Suprapubic skin (tissue), 4 donors: ENCODE measurements around the gene POC1A. TPM values are rescaled to one million over a fixed set of nuclear protein-coding genes. Genes with fewer than 3 reads are reported as not detected.

ENCODE experiments used
- DNase-seq, 2 donors: peaks; one replicate each; pipeline ENCODE4 v3.0.0-alpha.2; 2019; ENCODE audit warnings: low spot score in 2 of 2
- H3K27ac ChIP-seq: fragments of 200-600 bp; sonication (generic); one replicate; pipeline ENCODE4 v1.5.1; 2019
- H3K27me3 ChIP-seq: fragments of 200-600 bp; sonication (generic); one replicate; pipeline ENCODE4 v1.5.1; 2019
- H3K36me3 ChIP-seq: fragments of 200-600 bp; sonication (generic); one replicate; pipeline ENCODE4 v1.5.1; 2019
- H3K4me1 ChIP-seq: fragments of 200-600 bp; sonication (generic); one replicate; pipeline ENCODE4 v1.5.1; 2019
- H3K4me3 ChIP-seq: fragments of 200-600 bp; sonication (generic); one replicate; pipeline ENCODE4 v1.5.1; 2019; ENCODE audit warnings: mild to moderate bottlenecking
- H3K9me3 ChIP-seq: fragments of 200-600 bp; sonication (generic); one replicate; pipeline ENCODE4 v1.5.1; 2019
- EP300 ChIP-seq: sonication (generic); formaldehyde crosslinking; IDR thresholded peaks from one replicate; pipeline ENCODE4 v1.6.1; 2017; ENCODE audit warnings: antibody characterized with exemption
- POLR2A ChIP-seq, 2 donors: fragments of 450-650 bp; IDR thresholded peaks; one replicate each; pipeline ENCODE4 v1.6.1; 2017; ENCODE audit warnings: antibody characterized with exemption in 2 of 2, mild to moderate bottlenecking in 2 of 2, moderate library complexity in 2 of 2
- POLR2AphosphoS5 ChIP-seq, 3 donors: sonication (generic); formaldehyde crosslinking; IDR thresholded peaks; one replicate each; pipeline ENCODE4 v1.6.1; 2017; ENCODE audit warnings: antibody characterized with exemption in 3 of 3
- WGBS: methylation state at CpG from one replicate; pipeline ENCODE4 v1.1.5; 2018; 5-methylcytosine and 5-hydroxymethylcytosine counted together
- total RNA-seq, 4 donors: library from RNA; depleted of rRNA; stranded (reverse); fragments of >200 nt; gene quantifications; one replicate each; pipeline ENCODE4 v1.1.0, GENCODE V29; 2016
- TF ChIP-seq, protein P1 (sequence below), 2 donors: fragments of 200-600 bp in 1 of 2; fragments of 450-650 bp in 1 of 2; sonication (generic) in 1 of 2; IDR thresholded peaks; one replicate each; pipeline ENCODE4 v1.5.1; 2016 to 2019; ENCODE audit warnings: antibody characterized with exemption in 2 of 2, mild to moderate bottlenecking in 1 of 2, moderate library complexity in 1 of 2

Gene POC1A
- total RNA-seq, 4 donors from 2014 or later = 1.1 to 4.8 (median 1.6) TPM

DNA sequence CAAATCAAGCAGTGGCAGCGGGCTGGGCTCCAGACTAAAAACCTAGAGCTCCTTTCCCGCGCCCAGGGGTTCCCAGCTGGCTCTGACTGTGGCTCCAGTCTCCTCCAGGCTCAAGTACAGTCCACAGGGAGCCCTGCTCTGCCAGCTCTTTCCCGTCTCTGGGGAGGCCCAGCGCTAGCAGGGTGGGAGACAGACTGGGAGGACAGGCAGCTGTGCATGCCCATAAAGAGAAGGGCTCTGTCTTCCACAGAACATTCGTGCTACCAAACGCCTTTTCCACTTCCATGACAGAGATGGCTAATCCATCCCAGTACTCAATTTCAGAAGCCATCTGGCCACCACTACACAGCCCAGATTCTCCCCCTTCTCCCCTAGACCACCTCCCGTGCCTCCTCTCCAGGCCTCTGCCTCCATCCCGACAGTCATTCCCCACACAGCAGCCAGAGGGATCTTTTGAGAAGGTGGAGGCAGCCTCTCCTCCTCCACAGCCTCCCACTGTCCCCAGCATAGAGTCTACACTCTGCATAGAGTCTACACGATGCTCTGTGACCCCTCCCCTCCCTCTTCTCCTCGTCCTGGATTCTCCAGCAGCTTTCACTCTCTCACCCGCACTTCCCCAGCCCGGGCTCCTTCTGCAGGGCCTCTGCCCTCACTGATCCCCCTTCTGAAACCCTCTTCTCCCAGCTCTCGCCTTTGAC lies 91.0 kb downstream of the POC1A start:
- Histone ChIP-seq H3K9me3 (no peaks in the 10 kb centered on the region), H3K4me1 (peaks cover 88% of the 10 kb centered on the region), H3K4me3 (no peak overlapping the region), H3K27me3 (no peaks in the 10 kb centered on the region), H3K36me3 (no peaks in the 10 kb centered on the region), H3K27ac (peak overlapping the region; percentile 80)
- 56% methylated on average over 14 of the region's 14 CpGs for WGBS
- DNase-seq = no peak
- TF ChIP-seq POLR2AphosphoS5 (IDR thresholded peaks at IDR 0.05) (no peak), EP300 (no peak), POLR2A (IDR thresholded peaks at IDR 0.05) (no peak)
- TF ChIP-seq, protein P1, sequence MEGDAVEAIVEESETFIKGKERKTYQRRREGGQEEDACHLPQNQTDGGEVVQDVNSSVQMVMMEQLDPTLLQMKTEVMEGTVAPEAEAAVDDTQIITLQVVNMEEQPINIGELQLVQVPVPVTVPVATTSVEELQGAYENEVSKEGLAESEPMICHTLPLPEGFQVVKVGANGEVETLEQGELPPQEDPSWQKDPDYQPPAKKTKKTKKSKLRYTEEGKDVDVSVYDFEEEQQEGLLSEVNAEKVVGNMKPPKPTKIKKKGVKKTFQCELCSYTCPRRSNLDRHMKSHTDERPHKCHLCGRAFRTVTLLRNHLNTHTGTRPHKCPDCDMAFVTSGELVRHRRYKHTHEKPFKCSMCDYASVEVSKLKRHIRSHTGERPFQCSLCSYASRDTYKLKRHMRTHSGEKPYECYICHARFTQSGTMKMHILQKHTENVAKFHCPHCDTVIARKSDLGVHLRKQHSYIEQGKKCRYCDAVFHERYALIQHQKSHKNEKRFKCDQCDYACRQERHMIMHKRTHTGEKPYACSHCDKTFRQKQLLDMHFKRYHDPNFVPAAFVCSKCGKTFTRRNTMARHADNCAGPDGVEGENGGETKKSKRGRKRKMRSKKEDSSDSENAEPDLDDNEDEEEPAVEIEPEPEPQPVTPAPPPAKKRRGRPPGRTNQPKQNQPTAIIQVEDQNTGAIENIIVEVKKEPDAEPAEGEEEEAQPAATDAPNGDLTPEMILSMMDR (IDR thresholded peaks at IDR 0.05) = no peak

DNA sequence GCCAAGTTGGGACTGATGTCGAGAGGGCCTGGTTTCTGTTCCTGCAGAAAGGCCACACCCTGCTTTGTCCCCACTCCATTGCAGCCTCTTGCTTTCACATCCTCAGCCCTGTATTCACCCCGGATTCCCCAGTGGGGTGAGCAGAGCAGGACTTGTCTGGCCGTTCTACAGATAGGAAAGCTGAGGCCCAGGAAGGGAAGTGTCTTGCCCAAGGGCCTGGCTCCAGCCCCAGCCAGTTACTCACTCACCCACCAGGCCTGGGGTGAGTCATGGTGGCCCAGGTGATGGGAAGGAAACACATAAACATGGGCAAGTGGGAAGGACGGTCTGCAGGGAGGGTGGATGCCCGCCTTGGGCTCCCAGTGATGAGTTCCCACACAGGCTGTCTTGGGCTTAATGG lies 91.7 kb downstream of the POC1A start:
- Histone ChIP-seq H3K27me3 (no peaks in the 10 kb centered on the region), H3K4me3 (no peak overlapping the region), H3K36me3 (no peaks in the 10 kb centered on the region), H3K4me1 (peaks cover 88% of the 10 kb centered on the region), H3K9me3 (no peaks in the 10 kb centered on the region), H3K27ac (peak overlapping the region; percentile 80)
- TF ChIP-seq POLR2AphosphoS5 (IDR thresholded peaks at IDR 0.05) (peak; percentile 39 to 56 (median 46)), POLR2A (IDR thresholded peaks at IDR 0.05) (no peak), EP300 (no peak)
- TF ChIP-seq, protein P1 (IDR thresholded peaks at IDR 0.05) = no peak
- 28% methylated on average over 5 of the region's 5 CpGs for WGBS
- no peak for DNase-seq

DNA sequence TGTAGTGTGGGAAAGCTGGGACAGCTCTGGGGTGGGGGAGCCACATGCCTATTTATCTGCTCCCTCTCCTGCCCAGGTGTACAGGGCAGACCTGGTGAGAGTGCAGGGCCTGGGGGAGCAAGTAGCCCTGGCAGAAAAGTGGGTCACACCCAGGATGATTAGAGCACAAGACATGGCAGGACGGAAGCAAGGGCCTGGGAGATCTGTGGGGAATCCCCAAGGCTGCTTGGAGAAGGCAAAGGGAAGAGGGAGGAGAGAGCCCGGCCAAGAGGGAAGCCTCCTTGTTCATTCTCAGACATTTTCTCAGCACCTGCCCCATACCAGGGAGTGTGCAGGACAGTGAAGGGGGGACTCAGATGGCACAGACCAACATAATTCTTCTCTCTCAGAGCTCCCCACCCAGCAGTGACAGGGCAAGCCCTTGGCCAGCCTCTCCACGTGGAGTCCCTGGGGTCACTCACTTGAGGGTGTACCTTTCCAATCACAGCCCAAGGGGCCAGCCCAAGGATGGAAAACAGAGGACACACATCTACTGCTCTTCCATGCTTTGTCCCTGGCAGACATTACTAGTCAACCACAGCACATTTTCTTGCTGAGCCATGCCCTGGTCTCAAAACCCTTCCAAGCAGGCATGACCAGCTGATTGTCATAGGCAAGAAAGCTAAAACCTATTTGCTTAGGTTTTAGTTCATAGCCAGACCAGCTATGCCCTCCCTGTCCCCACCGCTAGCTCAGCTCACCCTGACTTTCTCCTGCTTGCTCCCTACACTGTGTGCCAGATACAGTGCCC lies 92.9 kb downstream of the POC1A start:
- H3K36me3 ChIP-seq = no peaks in the 10 kb centered on the region
- DNase-seq = no peak
- TF ChIP-seq, protein P1 (IDR thresholded peaks at IDR 0.05) = no peak
- no peak for TF ChIP-seq EP300
- TF ChIP-seq POLR2A (IDR thresholded peaks at IDR 0.05) = no peak
- TF ChIP-seq POLR2AphosphoS5 (IDR thresholded peaks at IDR 0.05) = no peak
- 52% methylated on average over 4 of the region's 4 CpGs for WGBS
- peaks cover 82% of the 10 kb centered on the region for H3K4me1 ChIP-seq
- H3K27ac ChIP-seq = peak overlapping the region; percentile 80
- H3K27me3 ChIP-seq = no peaks in the 10 kb centered on the region
- H3K9me3 ChIP-seq = no peaks in the 10 kb centered on the region
- no peak overlapping the region for H3K4me3 ChIP-seq

DNA sequence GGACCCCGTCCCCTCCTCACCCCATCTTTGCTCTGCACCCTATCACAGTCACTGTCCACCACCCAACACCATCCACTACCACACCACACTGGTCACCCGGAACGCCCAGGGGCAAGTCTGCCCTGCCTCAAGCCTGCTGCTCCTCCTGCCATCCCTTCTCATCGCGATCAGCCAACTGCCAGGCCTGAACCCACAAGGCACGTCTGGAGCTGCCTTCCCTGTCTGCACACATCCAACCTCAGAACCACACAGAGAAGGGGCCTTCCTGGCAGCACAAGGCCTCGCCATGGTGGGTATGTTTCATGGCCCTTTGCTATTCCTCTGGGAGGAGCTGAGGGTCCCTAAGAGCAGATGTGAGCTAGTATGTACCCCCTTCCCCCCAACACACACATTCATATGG lies 94.4 kb downstream of the POC1A start:
- Histone ChIP-seq H3K27ac (peak overlapping the region; percentile 80), H3K36me3 (no peaks in the 10 kb centered on the region), H3K4me3 (no peak overlapping the region), H3K9me3 (no peaks in the 10 kb centered on the region), H3K4me1 (peaks cover 70% of the 10 kb centered on the region), H3K27me3 (no peaks in the 10 kb centered on the region)
- WGBS = 76% methylated on average over 7 of the region's 7 CpGs
- TF ChIP-seq POLR2A (IDR thresholded peaks at IDR 0.05) = no peak
- no peak for TF ChIP-seq EP300
- TF ChIP-seq, protein P1 (IDR thresholded peaks at IDR 0.05) = no peak
- no peak for TF ChIP-seq POLR2AphosphoS5 (IDR thresholded peaks at IDR 0.05)
- DNase-seq = no peak

DNA sequence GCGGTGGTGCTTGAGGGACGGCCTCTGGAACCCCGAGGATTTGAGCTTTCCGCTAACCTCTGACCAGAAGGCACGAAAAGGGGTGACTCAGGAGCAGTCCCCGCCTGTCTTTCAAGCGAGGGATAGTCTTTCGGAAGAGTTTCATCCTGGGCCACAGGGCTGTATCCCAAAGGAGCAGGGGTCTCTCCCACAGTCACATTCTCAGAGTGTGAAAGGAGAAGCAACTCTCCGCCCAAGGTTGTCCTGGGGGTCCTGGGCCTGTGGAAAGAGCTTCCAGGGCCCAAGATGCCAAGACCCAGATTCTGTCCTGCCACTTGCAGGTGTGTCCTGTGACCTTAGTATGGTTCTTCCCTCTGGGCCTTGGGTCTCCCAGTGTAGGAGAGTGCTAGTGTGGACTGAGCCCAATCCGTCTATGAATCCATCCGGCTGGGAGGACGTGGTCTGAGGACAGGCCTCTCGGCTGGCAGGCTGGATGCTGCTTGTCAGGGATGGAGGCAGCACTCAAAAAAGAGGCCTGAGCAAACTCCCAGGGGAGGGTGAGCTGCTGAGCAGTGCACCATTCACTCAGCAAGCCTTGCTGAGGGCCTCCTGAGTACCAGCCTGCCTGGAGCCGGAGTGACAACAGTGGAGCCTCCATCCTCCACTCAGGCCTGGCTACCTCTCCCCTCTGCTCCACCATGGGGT lies 96.3 kb downstream of the POC1A start:
- H3K4me3 ChIP-seq = peak overlapping the region; percentile 79

More for the DNA sequence above, 96.3 kb downstream of the POC1A start:
- Histone ChIP-seq H3K27ac (peak overlapping the region; percentile 35), H3K4me1 (peaks cover 70% of the 10 kb centered on the region), H3K9me3 (no peaks in the 10 kb centered on the region), H3K27me3 (no peaks in the 10 kb centered on the region), H3K36me3 (no peaks in the 10 kb centered on the region)
- DNase-seq = no peak
- 38% methylated on average over 10 of the region's 14 CpGs for WGBS
- TF ChIP-seq EP300 = no peak
- no peak for TF ChIP-seq POLR2AphosphoS5 (IDR thresholded peaks at IDR 0.05)
- no peak for TF ChIP-seq POLR2A (IDR thresholded peaks at IDR 0.05)
- TF ChIP-seq, protein P1 (IDR thresholded peaks at IDR 0.05) = no peak
